ENCODE results near the gene PRICKLE3.

The PRICKLE3 gene

DNA sequence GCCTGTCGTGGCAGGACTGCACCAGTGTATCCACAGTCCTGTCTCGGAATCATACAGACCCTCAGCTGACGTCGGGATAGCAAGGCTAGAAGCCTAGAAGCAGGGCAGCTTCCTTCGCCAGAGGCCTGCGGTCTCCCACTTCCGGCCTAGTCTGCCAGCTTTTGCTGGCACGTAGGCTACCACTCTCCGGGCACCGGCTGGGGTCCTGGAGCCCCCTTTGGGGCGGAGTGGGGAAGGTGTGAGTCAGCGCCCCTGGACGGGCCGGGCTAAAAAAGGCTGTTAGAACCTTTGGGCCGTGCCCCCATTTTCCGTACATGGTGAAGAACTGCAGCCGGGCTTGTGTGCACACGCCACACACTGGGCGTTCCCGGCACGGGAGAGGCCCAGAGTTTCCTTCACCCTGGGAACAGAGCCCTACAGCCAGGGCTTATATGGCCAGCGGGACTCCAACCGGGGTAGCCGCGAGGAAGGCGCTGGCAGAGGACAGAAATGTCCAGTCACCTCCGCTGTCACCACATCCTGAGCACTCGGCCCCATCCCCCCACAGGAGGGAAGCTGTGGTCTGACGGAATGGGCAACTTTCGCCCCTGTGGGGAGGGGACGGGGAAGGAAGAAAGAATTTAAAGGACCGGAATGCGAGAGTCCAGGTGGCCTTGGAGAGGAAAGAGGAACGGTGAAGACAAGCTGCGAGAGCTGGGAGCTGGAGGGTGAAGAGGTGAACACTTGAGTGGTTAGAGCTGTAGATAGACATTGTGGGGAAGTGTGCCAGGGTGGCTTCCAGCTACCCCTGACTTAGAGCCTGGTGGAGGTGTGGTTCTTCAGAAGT, 19.0 kb downstream of the PRICKLE3 start:
- no peaks in the 10 kb centered on the region for H3K27me3 ChIP-seq (ENCODE audit: insufficient read depth, low read length)
- H3K79me2 ChIP-seq (ENCODE audit: insufficient read depth, low read length), result no peaks in the 10 kb centered on the region
- H3F3A ChIP-seq (ENCODE audit: insufficient read depth, low read length), result no peaks in the 10 kb centered on the region
- H3K36me3 ChIP-seq (ENCODE audit: insufficient read depth, low read length), result no peaks in the 10 kb centered on the region
- peak overlapping the region; percentile 93 for H3K4me2 ChIP-seq (ENCODE audit: low read length)
- peak overlapping the region; percentile 72 for H3K9ac ChIP-seq (ENCODE audit: low read length)
- H4K20me1 ChIP-seq (ENCODE audit: insufficient read depth, low read length), result no peaks in the 10 kb centered on the region
- peak overlapping the region; percentile 65 for H3K4me3 ChIP-seq (ENCODE audit: low read depth, low read length, poor library complexity, severe bottlenecking)
- no peaks in the 10 kb centered on the region for H3K9me2 ChIP-seq (ENCODE audit: low read depth, low read length)
- no peaks in the 10 kb centered on the region for H3K9me3 ChIP-seq (ENCODE audit: low read length)
- peak overlapping the region; percentile 93 for H3K27ac ChIP-seq (ENCODE audit: low read depth, low read length, poor library complexity, severe bottlenecking)
- no peak overlapping the region for H2AFZ ChIP-seq (ENCODE audit: low read length)
- TF ChIP-seq, protein P1, sequence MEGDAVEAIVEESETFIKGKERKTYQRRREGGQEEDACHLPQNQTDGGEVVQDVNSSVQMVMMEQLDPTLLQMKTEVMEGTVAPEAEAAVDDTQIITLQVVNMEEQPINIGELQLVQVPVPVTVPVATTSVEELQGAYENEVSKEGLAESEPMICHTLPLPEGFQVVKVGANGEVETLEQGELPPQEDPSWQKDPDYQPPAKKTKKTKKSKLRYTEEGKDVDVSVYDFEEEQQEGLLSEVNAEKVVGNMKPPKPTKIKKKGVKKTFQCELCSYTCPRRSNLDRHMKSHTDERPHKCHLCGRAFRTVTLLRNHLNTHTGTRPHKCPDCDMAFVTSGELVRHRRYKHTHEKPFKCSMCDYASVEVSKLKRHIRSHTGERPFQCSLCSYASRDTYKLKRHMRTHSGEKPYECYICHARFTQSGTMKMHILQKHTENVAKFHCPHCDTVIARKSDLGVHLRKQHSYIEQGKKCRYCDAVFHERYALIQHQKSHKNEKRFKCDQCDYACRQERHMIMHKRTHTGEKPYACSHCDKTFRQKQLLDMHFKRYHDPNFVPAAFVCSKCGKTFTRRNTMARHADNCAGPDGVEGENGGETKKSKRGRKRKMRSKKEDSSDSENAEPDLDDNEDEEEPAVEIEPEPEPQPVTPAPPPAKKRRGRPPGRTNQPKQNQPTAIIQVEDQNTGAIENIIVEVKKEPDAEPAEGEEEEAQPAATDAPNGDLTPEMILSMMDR (IDR thresholded peaks at IDR 0.05; ENCODE audit: low read length), result no peak
- no peak for TF ChIP-seq EZH2 (IDR thresholded peaks at IDR 0.05; ENCODE audit: borderline replicate concordance, low read length)
- peaks cover 34% of the 10 kb centered on the region for H3K4me1 ChIP-seq (ENCODE audit: insufficient read depth, low read length, severe bottlenecking)

DNA sequence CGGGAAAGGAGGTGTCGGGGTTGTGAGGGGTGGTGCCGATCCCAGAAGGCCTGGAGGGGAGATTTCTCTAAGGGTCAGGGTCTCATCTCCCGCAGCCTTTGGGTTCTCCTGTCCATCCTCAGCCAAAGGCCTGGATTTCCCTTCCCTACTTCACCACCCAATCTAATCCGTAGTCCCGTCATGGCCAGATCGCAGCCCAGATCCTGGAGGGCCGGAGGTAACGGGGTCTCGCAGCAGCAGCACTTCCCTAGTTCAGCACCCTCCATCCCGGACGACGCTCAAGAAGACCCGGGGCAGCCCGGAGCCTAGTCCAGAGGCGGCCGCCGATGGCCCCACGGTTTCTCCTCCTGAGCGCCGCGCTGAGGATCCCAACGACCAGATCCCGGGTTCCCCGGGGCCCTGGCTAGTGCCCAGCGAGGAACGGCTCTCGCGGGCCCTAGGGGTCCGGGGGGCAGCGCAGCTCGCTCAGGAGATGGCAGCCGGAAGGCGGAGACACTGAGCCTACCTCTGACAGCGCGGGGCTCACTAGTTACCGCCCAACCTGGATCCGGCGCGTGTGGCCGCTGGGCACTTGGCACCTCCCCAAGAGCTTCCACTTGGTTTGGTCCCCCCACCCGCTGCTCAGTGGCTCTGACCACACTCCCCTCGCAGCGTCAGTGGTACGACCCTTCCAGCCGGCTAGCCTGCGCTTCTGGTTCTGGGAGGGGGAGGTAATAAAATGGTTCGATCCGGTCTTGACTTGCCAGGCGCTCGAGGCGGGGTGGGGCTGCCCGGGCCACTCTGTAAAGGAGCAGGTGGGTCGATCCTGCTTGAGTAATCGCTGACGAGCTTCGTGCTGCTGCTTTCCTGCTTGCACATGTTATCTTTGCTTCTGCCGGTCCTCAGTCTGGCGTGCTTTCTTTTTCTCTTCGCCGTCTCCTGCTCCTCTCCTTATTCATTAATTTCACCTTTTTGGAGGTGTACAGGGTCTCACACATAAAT, 20.0 kb downstream of the PRICKLE3 start:
- Histone ChIP-seq H3K4me2 (ENCODE audit: low read length) (peak overlapping the region; percentile 93), H3K9ac (ENCODE audit: low read length) (peak overlapping the region; percentile 72; the same call in 1 of the 2 replicates), H3K9me3 (ENCODE audit: low read length) (no peaks in the 10 kb centered on the region), H3F3A (ENCODE audit: insufficient read depth, low read length) (no peaks in the 10 kb centered on the region), H3K4me3 (ENCODE audit: low read depth, low read length, poor library complexity, severe bottlenecking) (peak overlapping the region; percentile 65), H3K27me3 (ENCODE audit: insufficient read depth, low read length) (no peaks in the 10 kb centered on the region), H3K4me1 (ENCODE audit: insufficient read depth, low read length, severe bottlenecking) (peaks cover 31% of the 10 kb centered on the region), H3K27ac (ENCODE audit: low read depth, low read length, poor library complexity, severe bottlenecking) (peak overlapping the region; percentile 93), H3K79me2 (ENCODE audit: insufficient read depth, low read length) (no peaks in the 10 kb centered on the region), H2AFZ (ENCODE audit: low read length) (no peak overlapping the region), H3K36me3 (ENCODE audit: insufficient read depth, low read length) (no peaks in the 10 kb centered on the region), H3K9me2 (ENCODE audit: low read depth, low read length) (no peaks in the 10 kb centered on the region), H4K20me1 (ENCODE audit: insufficient read depth, low read length) (no peaks in the 10 kb centered on the region)
- TF ChIP-seq EZH2 (IDR thresholded peaks at IDR 0.05; ENCODE audit: borderline replicate concordance, low read length), result no peak
- TF ChIP-seq, protein P1 (IDR thresholded peaks at IDR 0.05; ENCODE audit: low read length), result peak; percentile 34; the same call in 1 of the 2 replicates

DNA sequence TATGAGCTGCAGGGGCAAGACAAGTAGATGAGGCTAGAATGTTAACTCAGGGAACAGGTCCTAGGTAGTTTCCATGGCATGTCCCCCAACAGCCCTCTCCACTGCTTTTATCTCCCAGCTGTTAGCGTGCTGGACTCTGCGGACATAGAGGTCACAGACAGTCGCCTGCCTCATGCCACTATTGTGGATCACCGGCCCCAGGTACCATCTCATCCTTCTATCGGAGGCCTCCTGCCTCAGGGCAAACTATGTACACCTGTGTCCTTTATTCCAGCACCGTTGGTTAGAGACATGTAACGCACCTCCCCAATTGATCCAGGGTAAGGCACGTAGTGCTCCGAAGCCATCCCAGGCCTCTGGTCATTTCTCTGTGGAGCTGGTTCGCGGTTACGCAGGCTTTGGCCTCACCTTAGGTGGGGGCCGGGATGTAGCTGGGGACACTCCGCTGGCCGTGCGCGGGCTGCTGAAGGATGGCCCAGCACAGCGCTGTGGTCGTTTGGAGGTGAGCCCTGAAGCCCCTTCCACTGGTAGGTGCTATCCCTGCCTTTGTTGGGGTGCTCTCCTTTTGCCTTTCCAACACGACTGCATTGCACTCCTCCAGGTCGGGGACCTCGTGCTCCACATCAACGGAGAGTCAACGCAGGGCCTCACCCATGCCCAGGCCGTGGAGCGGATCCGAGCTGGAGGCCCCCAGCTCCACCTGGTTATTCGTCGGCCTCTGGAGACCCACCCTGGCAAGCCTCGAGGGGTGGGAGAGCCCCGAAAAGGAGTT, 21.4 kb downstream of the PRICKLE3 start:
- Histone ChIP-seq H3K79me2 (ENCODE audit: insufficient read depth, low read length) (no peaks in the 10 kb centered on the region), H3K27me3 (ENCODE audit: insufficient read depth, low read length) (no peaks in the 10 kb centered on the region), H3F3A (ENCODE audit: insufficient read depth, low read length) (no peaks in the 10 kb centered on the region), H2AFZ (ENCODE audit: low read length) (no peak overlapping the region), H3K36me3 (ENCODE audit: insufficient read depth, low read length) (no peaks in the 10 kb centered on the region), H3K27ac (ENCODE audit: low read depth, low read length, poor library complexity, severe bottlenecking) (peak overlapping the region; percentile 74), H3K4me1 (ENCODE audit: insufficient read depth, low read length, severe bottlenecking) (peaks cover 31% of the 10 kb centered on the region), H4K20me1 (ENCODE audit: insufficient read depth, low read length) (no peaks in the 10 kb centered on the region), H3K4me2 (ENCODE audit: low read length) (peak overlapping the region; percentile 73; the same call in 1 of the 2 replicates), H3K9ac (ENCODE audit: low read length) (no peak overlapping the region), H3K4me3 (ENCODE audit: low read depth, low read length, poor library complexity, severe bottlenecking) (no peak overlapping the region), H3K9me2 (ENCODE audit: low read depth, low read length) (no peaks in the 10 kb centered on the region), H3K9me3 (ENCODE audit: low read length) (no peaks in the 10 kb centered on the region)
- TF ChIP-seq, protein P1 (IDR thresholded peaks at IDR 0.05; ENCODE audit: low read length), result no peak
- no peak for TF ChIP-seq EZH2 (IDR thresholded peaks at IDR 0.05; ENCODE audit: borderline replicate concordance, low read length)

All from OCI-LY1 (cell line).